H9 (cell line): ENCODE results near the gene WAC. TPM values are rescaled to one million over a fixed set of nuclear protein-coding genes. Genes with fewer than 3 reads are reported as not detected.

Source experiments
- DNase-seq: peaks from one replicate; pipeline ENCODE4 v3.0.0-alpha.2; 2017
- H2AFZ ChIP-seq: one replicate; pipeline ENCODE4 v1.6.1; 2013; ENCODE audit warnings: mild to moderate bottlenecking, low read length, control low read depth, moderate library complexity
- H2AK5ac ChIP-seq: 2 replicates; pipeline ENCODE4 v1.6.1; 2013; ENCODE audit warnings: low read length, control low read depth, mixed read lengths; ENCODE audit not compliant: insufficient read length
- H2BK120ac ChIP-seq: one replicate; pipeline ENCODE4 v1.6.1; 2013; ENCODE audit warnings: low read depth, mild to moderate bottlenecking, low read length, control low read depth, inconsistent platforms; ENCODE audit not compliant: poor library complexity, severe bottlenecking
- H2BK12ac ChIP-seq: 2 replicates; pipeline ENCODE4 v1.6.1; 2013; ENCODE audit warnings: low read length, control low read depth, mixed read lengths, low read depth; ENCODE audit not compliant: insufficient read length
- H2BK15ac ChIP-seq: 2 replicates; pipeline ENCODE4 v1.6.1; 2013; ENCODE audit warnings: low read depth, low read length, control low read depth
- H2BK20ac ChIP-seq: one replicate; pipeline ENCODE4 v1.6.1; 2013; ENCODE audit warnings: low read depth, mild to moderate bottlenecking, low read length, control low read depth, inconsistent platforms; ENCODE audit not compliant: poor library complexity, severe bottlenecking
- H2BK5ac ChIP-seq: 2 replicates; pipeline ENCODE4 v1.6.1; 2013; ENCODE audit warnings: low read length, control low read depth, mixed read lengths; ENCODE audit not compliant: insufficient read length
- H3K14ac ChIP-seq: 2 replicates; pipeline ENCODE4 v1.6.1; 2013; ENCODE audit warnings: low read length, control low read depth; ENCODE audit not compliant: insufficient read depth
- H3K18ac ChIP-seq: 2 replicates; pipeline ENCODE4 v1.6.1; 2013; ENCODE audit warnings: low read depth, mild to moderate bottlenecking, mixed read lengths, low read length, control low read depth; ENCODE audit not compliant: insufficient read length
- H3K23ac ChIP-seq: 2 replicates; pipeline ENCODE4 v1.6.1; 2013; ENCODE audit warnings: low read length, control low read depth, mixed read lengths, low read depth; ENCODE audit not compliant: insufficient read length
- H3K23me2 ChIP-seq: 2 replicates; pipeline ENCODE4 v1.6.1; 2013; ENCODE audit warnings: low read depth, mild to moderate bottlenecking, mixed read lengths, low read length, control low read depth; ENCODE audit not compliant: insufficient read length, poor library complexity, severe bottlenecking
- H3K27ac ChIP-seq: 2 replicates; pipeline ENCODE4 v1.5.1; 2013; ENCODE audit warnings: low read length, control low read depth, mixed read lengths, low read depth; ENCODE audit not compliant: insufficient read length
- H3K27me3 ChIP-seq: 2 replicates; pipeline ENCODE4 v1.6.1; 2013; ENCODE audit warnings: low read length, control low read depth, inconsistent platforms; ENCODE audit not compliant: insufficient read depth
- H3K4ac ChIP-seq: 2 replicates; pipeline ENCODE4 v1.6.1; 2013; ENCODE audit warnings: low read depth, mild to moderate bottlenecking, control low read depth, inconsistent platforms, low read length, moderate library complexity
- H3K4me1 ChIP-seq: 2 replicates; pipeline ENCODE4 v1.6.1; 2013; ENCODE audit warnings: low read length, control low read depth, inconsistent platforms; ENCODE audit not compliant: insufficient read depth
- H3K4me2 ChIP-seq: 2 replicates; pipeline ENCODE4 v1.6.1; 2013; ENCODE audit warnings: low read length, control low read depth, mixed read lengths; ENCODE audit not compliant: insufficient read length, insufficient read depth
- H3K56ac ChIP-seq: 2 replicates; pipeline ENCODE4 v1.6.1; 2013; ENCODE audit warnings: low read depth, mild to moderate bottlenecking, mixed read lengths, low read length, control low read depth; ENCODE audit not compliant: insufficient read length
- H3K79me1 ChIP-seq: 2 replicates; pipeline ENCODE4 v1.6.1; 2013; ENCODE audit warnings: low read depth, mild to moderate bottlenecking, moderate library complexity, low read length, control low read depth, inconsistent platforms; ENCODE audit not compliant: insufficient read depth, poor library complexity, severe bottlenecking
- H3K79me2 ChIP-seq: 2 replicates; pipeline ENCODE4 v1.6.1; 2013; ENCODE audit warnings: low read length, control low read depth, inconsistent platforms; ENCODE audit not compliant: insufficient read depth
- H3K9ac ChIP-seq: 2 replicates; pipeline ENCODE4 v1.6.1; 2013; ENCODE audit warnings: low read length, control low read depth, mixed read lengths; ENCODE audit not compliant: insufficient read length; ENCODE audit errors: extremely low read depth
- H3K9me3 ChIP-seq: one replicate; pipeline ENCODE4 v1.6.1; 2013; ENCODE audit warnings: low read depth, low read length, inconsistent platforms; ENCODE audit not compliant: control insufficient read depth
- H3T11ph ChIP-seq: one replicate; pipeline ENCODE4 v1.6.1; 2013; ENCODE audit warnings: mild to moderate bottlenecking, low read length, control low read depth, inconsistent platforms
- H4K20me1 ChIP-seq: one replicate; pipeline ENCODE4 v1.6.1; 2013; ENCODE audit not compliant: control insufficient read depth, insufficient read length, insufficient read depth
- H4K5ac ChIP-seq: 2 replicates; pipeline ENCODE4 v1.6.1; 2013; ENCODE audit warnings: low read depth, mild to moderate bottlenecking, mixed read lengths, low read length, control low read depth; ENCODE audit not compliant: insufficient read length
- H4K8ac ChIP-seq: replicated peaks from 2 replicates; pipeline ENCODE4 v1.6.1; 2013; ENCODE audit warnings: low read length, control low read depth, mixed read lengths, low read depth; ENCODE audit not compliant: insufficient read length
- H4K91ac ChIP-seq: 2 replicates; pipeline ENCODE4 v1.6.1; 2013; ENCODE audit warnings: low read depth, mild to moderate bottlenecking, moderate library complexity, mixed read lengths, low read length, control low read depth; ENCODE audit not compliant: insufficient read length
- H3K27ac Mint-ChIP-seq, 3 experiments: 2 replicates in 2 of 3; 3 replicates in 1 of 3; pipeline ENCODE4 v1.8.0; 2020 to 2021; ENCODE audit warnings: mixed read lengths in 3 of 3, mild to moderate bottlenecking in 1 of 3, moderate library complexity in 1 of 3
- H3K27me3 Mint-ChIP-seq: 2 replicates; pipeline ENCODE4 v1.8.0; 2021; ENCODE audit warnings: low read depth, mild to moderate bottlenecking, moderate library complexity, mixed read lengths
- H3K36me3 Mint-ChIP-seq, 3 experiments: 2 replicates in 2 of 3; 3 replicates in 1 of 3; pipeline ENCODE4 v1.8.0; 2020 to 2021; ENCODE audit warnings: low read depth in 3 of 3, mixed read lengths in 3 of 3; ENCODE audit not compliant: insufficient read depth in 1 of 3
- H3K4me1 Mint-ChIP-seq, 2 experiments: 2 replicates each; pipeline ENCODE4 v1.8.0; 2020; ENCODE audit warnings: mixed read lengths in 2 of 2
- H3K4me3 Mint-ChIP-seq, 2 experiments: 2 replicates in 1 of 2; 3 replicates in 1 of 2; pipeline ENCODE4 v1.8.0; 2020 to 2021; ENCODE audit warnings: mild to moderate bottlenecking in 2 of 2, mixed read lengths in 2 of 2, moderate library complexity in 1 of 2
- H3K9me3 Mint-ChIP-seq, 2 experiments: 2 replicates in 1 of 2; 3 replicates in 1 of 2; pipeline ENCODE4 v1.8.0; 2020; ENCODE audit warnings: mild to moderate bottlenecking in 2 of 2, mixed read lengths in 2 of 2, moderate library complexity in 1 of 2
- CTCF ChIP-seq: fragments of 200-600 bp; sonication (generic); conservative IDR thresholded peaks from 3 replicates; pipeline ENCODE4 v1.8.0; 2021; ENCODE audit warnings: antibody characterized with exemption, mild to moderate bottlenecking
- WGBS: extraction: QIAGEN DNeasy Blood & Tissue Kit; methylation state at CpG from one replicate; pipeline ENCODE4 v1.1.7; 2013; ENCODE audit warnings: missing lambda C conversion rate, low lambda C conversion rate, mixed read lengths; ENCODE audit not compliant: insufficient read length; ENCODE audit errors: extremely low coverage; 5-methylcytosine and 5-hydroxymethylcytosine counted together
- total RNA-seq: library from RNA; stranded (reverse); gene quantifications from 2 replicates; pipeline ENCODE4 v1.2.1, GENCODE V29; 2021

WAC gene
- total RNA-seq, 1 experiment from 2014 or later: 130 TPM

GRCh38 chr10:28593811-28594210 is 60.9 kb downstream of the WAC start:
- Histone ChIP-seq H2BK12ac (no peak overlapping the region), H2AFZ (no peak overlapping the region), H3T11ph (no peak overlapping the region), H3K79me2 (peaks cover 15% of the 10 kb centered on the region; the same call in 1 of the 2 replicates), H4K5ac (no peak overlapping the region), H2BK15ac (no peak overlapping the region), H3K4ac (no peak overlapping the region), H3K56ac (no peak overlapping the region), H2AK5ac (no peak overlapping the region), H3K18ac (no peak overlapping the region), H4K20me1 (no peaks in the 10 kb centered on the region), H3K23me2 (no peaks in the 10 kb centered on the region), H3K23ac (no peak overlapping the region), H3K27me3 (no peaks in the 10 kb centered on the region), H4K91ac (no peak overlapping the region), H3K14ac (no peak overlapping the region), H3K4me1 (no peaks in the 10 kb centered on the region), H4K8ac (no peak overlapping the region), H3K9ac (no peak overlapping the region), H3K9me3 (no peaks in the 10 kb centered on the region), H2BK120ac (no peak overlapping the region), H2BK20ac (no peak overlapping the region), H3K79me1 (no peaks in the 10 kb centered on the region), H3K27ac (no peak overlapping the region), H3K4me2 (no peak overlapping the region), H2BK5ac (no peak overlapping the region)
- Mint-ChIP-seq H3K4me3 (no peak overlapping the region), H3K36me3 (peaks cover 42 to 74% (median 72%) of the 10 kb centered on the region in 3 experiments; a peak in 6 of 7 replicates), H3K27me3 (no peaks in the 10 kb centered on the region), H3K4me1 (peaks cover 39 to 41% of the 10 kb centered on the region in 2 experiments), H3K27ac (0 out of 7 replicates have a peak overlapping the region, but pooled peaks of 1 of the 3 experiments have one; percentile 20), H3K9me3 (no peaks in the 10 kb centered on the region)
- DNase-seq: no peak
- no peak for TF ChIP-seq CTCF
- no CpG with 5 or more reads among the region's 2 CpGs for WGBS
